Glomerular endothelial cell (primary cell): ENCODE data around the gene ADH6. TPM values are rescaled to one million over a fixed set of nuclear protein-coding genes. Genes with fewer than 3 reads are reported as not detected.
"Not testable (repeated sequence)": the region's sequence is repeated elsewhere in the genome, so short reads cannot be mapped to it uniquely, and the experiment has no call there.

ENCODE experiments used
- DNase-seq: peaks from one replicate; pipeline ENCODE4 v3.0.0-alpha.2; 2011; ENCODE audit warnings: low read depth, low spot score; ENCODE audit errors: extremely low read depth
- total RNA-seq: library from RNA; depleted of rRNA; stranded (reverse); fragments of >200 nt; gene quantifications from 2 replicates; pipeline ENCODE4 v1.2.3, GENCODE V29; 2015

Gene ADH6
- total RNA-seq, 1 donor from 2014 or later: not detected

DNA sequence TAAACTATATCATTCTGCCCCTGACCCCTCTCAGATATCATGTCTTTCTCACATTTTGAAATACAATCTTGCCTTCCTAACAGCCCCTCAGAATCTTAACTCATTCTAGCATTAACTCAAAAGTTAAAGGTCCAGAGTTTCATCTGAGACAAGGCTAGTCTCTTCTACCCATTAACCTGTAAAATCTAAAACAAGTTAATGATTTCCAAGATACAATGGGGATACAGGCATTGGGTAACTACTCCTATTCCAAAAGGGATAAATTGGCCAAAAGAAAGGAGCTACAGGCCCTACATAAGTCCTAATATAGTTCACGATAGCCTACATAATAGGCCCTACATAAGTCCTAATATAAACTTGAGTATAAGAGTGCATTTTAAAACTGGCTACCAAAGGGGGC is 18.9 kb downstream of the ADH6 start:
- DNase-seq: no peak

- DNase-seq: no peak
Measured at GRCh38 chr4:99190336-99190735, 28.7 kb downstream of the ADH6 start.

- not testable (repeated sequence) for DNase-seq
Measured at GRCh38 chr4:99189900-99190299, 29.1 kb downstream of the ADH6 start.

DNA sequence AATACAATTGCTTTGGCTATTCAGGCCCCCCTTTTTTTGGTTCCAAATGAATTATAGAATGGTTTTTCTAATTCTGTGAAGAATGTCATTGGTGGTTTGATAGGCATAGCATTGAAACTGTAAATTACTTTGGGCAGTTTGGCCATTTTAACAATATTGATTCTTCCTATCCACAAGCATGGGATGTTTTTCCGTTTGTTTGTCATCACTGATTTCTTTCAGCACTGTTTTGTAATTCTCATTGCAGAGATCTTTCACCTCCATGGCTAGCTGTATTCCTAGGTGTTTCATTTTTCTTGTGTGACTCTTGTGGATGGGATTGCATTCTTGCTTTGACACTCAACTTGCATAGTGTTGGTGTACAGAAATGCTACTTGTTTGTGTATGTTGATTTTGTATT is 33.0 kb downstream of the ADH6 start:
- no peak for DNase-seq

DNA sequence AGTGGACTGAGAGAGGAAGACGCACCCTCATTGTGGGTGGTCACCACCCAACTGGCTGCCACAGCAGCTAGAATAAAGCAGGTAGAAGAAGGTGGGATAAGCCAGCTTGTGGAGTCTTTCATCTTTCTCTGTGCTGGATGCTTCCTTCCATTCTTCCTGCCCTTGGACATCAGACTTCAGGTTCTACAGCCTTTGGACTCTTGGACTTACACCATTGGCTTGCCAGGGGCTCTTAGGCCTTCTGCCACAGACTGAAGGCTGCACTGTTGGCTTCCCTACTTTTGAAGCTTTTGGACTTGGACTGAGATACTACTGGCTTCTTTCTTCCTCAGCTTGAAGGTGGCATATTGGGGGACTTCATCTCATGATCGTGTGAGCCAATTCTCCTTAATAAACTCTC is 33.5 kb downstream of the ADH6 start:
- DNase-seq: no peak

- no peak for DNase-seq
Measured at GRCh38 chr4:99180382-99181070, 38.5 kb downstream of the ADH6 start.

- no peak for DNase-seq
Measured at GRCh38 chr4:99179626-99180025, 39.4 kb downstream of the ADH6 start.

DNA sequence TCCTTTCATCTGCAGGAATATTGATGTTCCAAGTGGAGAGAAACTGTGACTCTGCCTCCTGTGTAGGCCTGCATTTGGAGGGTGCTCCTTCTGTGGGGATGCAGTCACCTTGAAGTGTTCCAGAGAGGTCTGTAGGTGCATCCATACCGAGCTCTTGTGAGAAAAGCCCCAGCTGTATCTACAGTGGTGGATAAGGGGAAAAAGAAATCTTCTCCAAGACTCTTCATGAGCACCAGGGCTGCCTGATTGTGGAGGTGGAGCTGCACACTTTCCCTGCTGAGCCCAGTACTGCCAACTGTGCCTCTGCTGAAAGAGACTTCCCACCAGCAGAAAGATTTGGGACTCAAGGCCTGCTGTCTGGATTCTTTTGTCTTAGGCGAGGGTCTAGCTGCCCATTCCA is 39.9 kb downstream of the ADH6 start:
- no peak for DNase-seq

- no peak for DNase-seq
Measured at GRCh38 chr4:99166544-99166943, 52.5 kb downstream of the ADH6 start.

DNA sequence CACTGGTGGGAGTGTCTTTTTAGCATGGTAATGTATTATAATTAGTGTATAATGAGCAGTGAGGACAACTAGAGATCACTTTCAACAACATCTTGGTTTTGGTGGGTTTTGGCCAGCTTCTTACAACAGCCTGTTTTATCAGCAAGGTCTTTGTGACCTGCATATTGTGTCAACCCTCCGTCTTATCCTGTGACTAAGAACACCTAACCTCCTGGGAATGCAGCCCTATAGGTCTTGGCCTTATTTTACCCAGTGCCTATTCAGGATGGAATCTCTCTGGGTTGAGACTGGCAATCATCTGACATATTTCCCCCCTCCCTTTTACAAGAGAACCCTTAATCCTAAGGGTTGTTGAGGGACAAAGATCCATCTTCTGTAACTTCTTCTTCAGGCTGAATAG is 53.1 kb downstream of the ADH6 start:
- no peak for DNase-seq

GRCh38 chr4:99161373-99162099 is 57.5 kb downstream of the ADH6 start:
- DNase-seq: no peak

DNA sequence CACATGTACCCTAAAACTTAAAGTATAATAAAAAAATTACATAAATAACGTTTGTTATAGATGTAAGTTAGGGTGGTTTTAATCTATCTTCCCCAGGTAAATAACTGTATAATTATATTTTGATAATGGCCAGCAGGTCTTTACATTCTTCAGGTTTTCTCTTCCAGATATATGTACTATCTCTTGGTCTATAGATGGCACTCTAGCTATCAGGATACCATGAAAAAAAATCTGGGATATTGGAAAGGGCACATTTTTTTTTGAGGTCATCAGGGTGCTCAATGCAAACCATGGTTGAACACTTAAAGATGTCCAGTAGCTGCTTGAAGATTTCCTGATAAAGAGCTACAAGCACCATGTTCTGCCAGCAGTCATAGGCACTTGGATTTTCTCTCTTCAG is 59.3 kb downstream of the ADH6 start:
- no peak for DNase-seq

- DNase-seq: no peak
Measured at GRCh38 chr4:99157478-99157935, 61.5 kb downstream of the ADH6 start.

- no peak for DNase-seq
Measured at GRCh38 chr4:99156992-99157391, 62.1 kb downstream of the ADH6 start.

GRCh38 chr4:99154658-99155342 is 64.2 kb downstream of the ADH6 start:
- DNase-seq: no peak

Other genes with a start within 250 kb of the ADH6 start
- 26.4 and 30.0 TPM in 2 replicates for gene METAP1, start 223.5 kb downstream of the ADH6 start, total RNA-seq
- gene ADH5, start 130.5 kb downstream of the ADH6 start, total RNA-seq: 77.2 and 93.0 TPM in 2 replicates
- gene ADH4, start 74.9 kb downstream of the ADH6 start, total RNA-seq: not detected in 2 replicates
- gene ADH1A, start 71.7 kb upstream of the ADH6 start, total RNA-seq: not detected in 2 replicates
- gene ADH1B, start 102.2 kb upstream of the ADH6 start, total RNA-seq: not detected in 2 replicates
- not detected in 2 replicates for gene ADH1C, start 133.5 kb upstream of the ADH6 start, total RNA-seq
- not detected in 2 replicates for gene ADH7, start 216.1 kb upstream of the ADH6 start, total RNA-seq